Chondrocyte (in vitro differentiated cells): ENCODE results near the gene NR4A1. TPM values are rescaled to one million over a fixed set of nuclear protein-coding genes. Genes with fewer than 3 reads are reported as not detected.
A peak's percentile ranks its signal among the peaks of the same experiment; 100 is the strongest.

Experiments used
- DNase-seq: peaks from one replicate; pipeline ENCODE4 v3.0.0; 2021; ENCODE audit warnings: mixed read lengths, low spot score
- H3K27ac Mint-ChIP-seq: one replicate; pipeline ENCODE4 v1.8.0; 2021; ENCODE audit warnings: mild to moderate bottlenecking, moderate library complexity, mixed read lengths; ENCODE audit not compliant: unreplicated experiment
- H3K27me3 Mint-ChIP-seq: 2 replicates; pipeline ENCODE4 v1.8.0; 2021; ENCODE audit warnings: low read depth, mixed read lengths
- H3K36me3 Mint-ChIP-seq: 2 replicates; pipeline ENCODE4 v1.8.0; 2021; ENCODE audit warnings: low read depth, mixed read lengths
- H3K4me1 Mint-ChIP-seq: 2 replicates; pipeline ENCODE4 v1.8.0; 2021; ENCODE audit warnings: low read depth, mild to moderate bottlenecking, mixed read lengths
- H3K4me3 Mint-ChIP-seq: one replicate; pipeline ENCODE4 v1.8.0; 2021; ENCODE audit warnings: mild to moderate bottlenecking, moderate library complexity, mixed read lengths; ENCODE audit not compliant: unreplicated experiment
- H3K9me3 Mint-ChIP-seq: 2 replicates; pipeline ENCODE4 v1.8.0; 2021; ENCODE audit warnings: low read depth, mixed read lengths
- CTCF ChIP-seq: fragments of 200-600 bp; sonication (generic); IDR thresholded peaks from 2 replicates; pipeline ENCODE4 v1.5.0; 2021; ENCODE audit warnings: antibody characterized with exemption, mild to moderate bottlenecking, moderate library complexity
- long read RNA-seq: library from polyadenylated mRNA; stranded (forward); transcript quantifications from one replicate; pipeline ENCODE4 v2.0.0, GENCODE V29; 2021
- total RNA-seq: library from RNA; stranded (reverse); gene quantifications from 3 replicates; pipeline ENCODE4 v1.2.1, GENCODE V29; 2021

Gene NR4A1
- total RNA-seq, result 5.7 to 7.6 TPM (median 7.3 TPM) in 3 replicates
- long read RNA-seq, full-length matches to known transcripts, result 2 of 9 reads
- long read RNA-seq, partial matches to known transcripts, result 2 of 9 reads
- long read RNA-seq, other reads (novel, unspliced or antisense), result 5 of 9 reads

DNA sequence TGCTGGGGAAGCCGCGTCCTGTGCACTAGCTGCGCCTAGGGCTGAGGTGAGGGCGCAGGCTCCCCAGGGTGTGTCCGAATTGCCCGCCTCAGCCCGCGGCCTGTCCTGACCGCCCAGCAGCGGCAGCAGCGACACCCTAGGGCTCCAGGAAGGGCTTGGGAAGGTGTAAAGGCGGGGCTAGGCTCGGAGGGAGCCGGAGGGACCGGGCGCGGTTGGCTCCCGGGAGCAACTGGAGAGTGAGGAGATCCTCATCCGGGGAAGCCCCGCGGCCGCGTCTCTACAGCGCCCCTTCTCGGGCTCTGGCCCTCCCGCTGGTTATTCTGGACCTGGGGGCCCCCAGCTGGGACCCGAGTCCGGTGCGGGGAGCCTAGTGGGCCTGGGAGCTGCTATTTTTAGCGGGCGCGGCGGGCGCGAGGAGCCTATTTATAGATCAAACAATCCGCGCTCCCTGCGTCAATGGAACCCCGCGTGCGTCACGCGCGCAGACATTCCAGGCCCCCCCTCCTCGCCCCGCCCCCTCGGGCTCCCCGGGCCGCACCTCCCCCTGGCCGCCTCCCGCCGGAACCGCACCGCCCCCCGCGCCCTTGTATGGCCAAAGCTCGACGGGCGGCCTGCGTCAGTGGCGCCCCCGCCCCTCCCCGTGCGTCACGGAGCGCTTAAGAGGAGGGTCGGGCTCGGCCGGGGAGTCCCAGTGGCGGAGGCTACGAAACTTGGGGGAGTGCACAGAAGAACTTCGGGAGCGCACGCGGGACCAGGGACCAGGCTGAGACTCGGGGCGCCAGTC, at the start of gene NR4A1:
NR4A1 (plus strand) TSS at position 685 of the 784 bp plus-strand sequence. CDS start 2,887 bp downstream, outside the sequence.
- no peaks in the 10 kb centered on the region for H3K36me3 Mint-ChIP-seq
- H3K9me3 Mint-ChIP-seq, result no peaks in the 10 kb centered on the region
- H3K4me3 Mint-ChIP-seq, result peak within 1 kb of the TSS; percentile 73
- no peaks in the 10 kb centered on the region for H3K27me3 Mint-ChIP-seq
- H3K4me1 Mint-ChIP-seq, result peaks cover 25% of the 10 kb centered on the region
- TF ChIP-seq CTCF, result peak; percentile 48
- no peak for DNase-seq
- H3K27ac Mint-ChIP-seq, result peak within 1 kb of the TSS; percentile 89

- Mint-ChIP-seq H3K9me3 (no peaks in the 10 kb centered on the region), H3K36me3 (peaks cover 4% of the 10 kb centered on the region), H3K27me3 (no peaks in the 10 kb centered on the region), H3K4me1 (peaks cover 9% of the 10 kb centered on the region), H3K27ac (no peak overlapping the region), H3K4me3 (no peak overlapping the region)
- TF ChIP-seq CTCF, result no peak
- DNase-seq, result no peak
Measured at GRCh38 chr12:52003016-52003550, 48.2 kb upstream of the NR4A1 start.

- no peak overlapping the region for H3K27ac Mint-ChIP-seq
- H3K4me3 Mint-ChIP-seq, result no peak overlapping the region
- no peaks in the 10 kb centered on the region for H3K9me3 Mint-ChIP-seq
- no peak for TF ChIP-seq CTCF
- DNase-seq, result no peak
- H3K36me3 Mint-ChIP-seq, result peaks cover 4% of the 10 kb centered on the region
- H3K4me1 Mint-ChIP-seq, result peaks cover 13% of the 10 kb centered on the region
- no peaks in the 10 kb centered on the region for H3K27me3 Mint-ChIP-seq
Measured at GRCh38 chr12:52003591-52003990, 47.7 kb upstream of the NR4A1 start.

DNA sequence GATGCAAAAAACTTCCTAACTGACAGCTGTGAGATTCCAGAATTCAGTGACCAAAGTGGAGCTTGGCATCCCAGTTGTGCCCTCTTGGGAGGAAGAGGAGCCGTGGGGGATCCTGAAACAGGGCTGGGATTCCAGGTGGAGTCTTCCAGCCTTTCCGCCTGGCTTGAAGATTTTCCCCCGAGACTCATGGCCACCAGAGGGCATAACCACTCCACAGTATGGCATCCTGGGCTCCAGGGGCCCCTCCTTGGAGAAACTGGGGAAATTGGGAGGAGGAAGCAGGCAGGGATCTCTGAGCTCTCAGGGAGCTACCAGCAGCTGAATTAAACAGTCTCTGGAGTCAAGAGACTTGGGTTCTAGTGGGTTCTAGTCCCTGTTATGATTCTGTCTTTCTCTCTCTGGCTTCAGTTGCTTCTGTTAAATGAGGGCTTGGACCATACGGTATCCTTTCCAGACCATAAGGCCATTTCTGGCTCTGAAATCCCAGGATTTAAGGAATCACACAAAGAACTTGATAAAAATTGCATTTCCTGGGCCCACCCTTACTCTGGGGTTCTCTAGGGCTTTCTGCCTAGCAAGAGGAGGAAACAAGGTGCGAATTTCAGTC, 47.1 kb upstream of the NR4A1 start:
- Mint-ChIP-seq H3K4me3 (no peak overlapping the region), H3K27me3 (no peaks in the 10 kb centered on the region), H3K4me1 (peaks cover 18% of the 10 kb centered on the region), H3K27ac (no peak overlapping the region), H3K9me3 (no peaks in the 10 kb centered on the region), H3K36me3 (peaks cover 4% of the 10 kb centered on the region)
- no peak for DNase-seq
- TF ChIP-seq CTCF, result peak; percentile 83

GRCh38 chr12:52005218-52005902, 45.9 kb upstream of the NR4A1 start:
- no peaks in the 10 kb centered on the region for H3K27me3 Mint-ChIP-seq
- H3K4me3 Mint-ChIP-seq, result no peak overlapping the region
- no peak overlapping the region for H3K27ac Mint-ChIP-seq

More at GRCh38 chr12:52005218-52005902, 45.9 kb upstream of the NR4A1 start:
- H3K4me1 Mint-ChIP-seq, result peaks cover 26% of the 10 kb centered on the region
- no peaks in the 10 kb centered on the region for H3K9me3 Mint-ChIP-seq
- no peak for DNase-seq
- peaks cover 1% of the 10 kb centered on the region for H3K36me3 Mint-ChIP-seq
- no peak for TF ChIP-seq CTCF
